NCI-H446 (cell line): Measurements from ENCODE around the gene ACHE.
A peak's percentile ranks its signal among the peaks of the same experiment; 100 is the strongest.
"Not testable (repeated sequence)": the region's sequence is repeated elsewhere in the genome, so short reads cannot be mapped to it uniquely, and the experiment has no call there.

Experiments used
- DNase-seq, 2 experiments: peaks; one replicate each; lab custom pipeline; 2025; lab: John Stamatoyannopoulos, UW

ACHE gene

DNA sequence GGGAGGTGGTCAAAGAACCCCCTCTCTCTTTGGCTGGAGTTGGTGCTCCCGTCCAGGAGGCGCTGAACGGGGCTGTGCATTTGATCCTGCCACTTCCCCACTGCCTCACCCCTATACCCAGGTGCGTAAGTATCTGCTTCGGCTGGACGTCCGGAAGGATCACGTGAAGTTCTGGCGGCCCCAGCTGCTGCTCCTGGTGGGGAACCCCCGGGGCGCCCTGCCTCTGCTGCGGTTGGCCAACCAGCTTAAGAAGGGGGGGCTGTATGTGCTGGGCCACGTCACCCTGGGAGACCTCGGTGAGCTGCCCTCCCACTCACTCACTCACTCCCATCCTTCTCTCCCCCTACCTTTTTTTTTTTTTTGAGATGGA, 34.1 kb downstream of the ACHE start:
- no peak for DNase-seq

DNA sequence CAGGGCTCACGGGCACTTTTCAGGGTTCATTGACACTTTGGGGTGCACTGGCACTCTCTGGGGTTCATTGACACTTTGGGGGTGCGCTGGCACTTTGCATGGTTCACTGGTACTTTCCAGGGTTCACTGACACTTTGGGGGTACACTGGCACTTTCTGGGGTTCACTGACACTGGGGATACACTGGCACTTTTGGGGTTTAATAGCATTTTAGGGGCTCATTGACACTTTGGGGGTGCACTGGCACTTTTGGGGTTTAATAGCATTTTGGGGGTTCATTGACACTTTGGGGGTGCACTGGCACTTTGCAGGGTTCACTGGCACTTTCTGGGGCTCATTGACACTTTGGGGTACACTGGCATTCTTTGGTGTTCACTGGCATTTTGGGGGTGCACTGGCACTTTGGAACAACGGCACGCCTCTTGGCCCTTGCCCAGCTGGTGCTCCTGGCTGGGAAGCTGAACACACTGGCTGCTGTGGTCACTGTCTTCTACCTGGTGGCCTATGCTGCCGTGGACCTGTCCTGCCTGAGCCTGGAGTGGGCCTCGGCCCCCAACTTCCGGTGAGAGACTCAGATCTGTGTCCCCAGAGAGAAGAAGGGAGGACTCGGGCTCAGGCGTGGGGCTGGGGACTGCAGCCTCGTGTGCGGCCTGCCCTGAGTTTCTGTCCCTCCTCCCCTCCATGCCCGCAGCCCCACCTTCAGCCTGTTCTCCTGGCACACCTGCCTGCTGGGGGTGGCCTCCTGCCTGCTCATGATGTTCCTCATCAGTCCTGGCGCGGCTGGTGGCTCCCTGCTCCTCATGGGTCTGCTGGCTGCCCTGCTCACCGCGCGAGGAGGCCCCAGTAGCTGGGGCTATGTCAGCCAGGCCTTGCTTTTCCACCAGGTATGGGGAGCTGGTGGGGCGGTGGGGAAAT, 34.7 kb downstream of the ACHE start:
- DNase-seq = no peak

DNA sequence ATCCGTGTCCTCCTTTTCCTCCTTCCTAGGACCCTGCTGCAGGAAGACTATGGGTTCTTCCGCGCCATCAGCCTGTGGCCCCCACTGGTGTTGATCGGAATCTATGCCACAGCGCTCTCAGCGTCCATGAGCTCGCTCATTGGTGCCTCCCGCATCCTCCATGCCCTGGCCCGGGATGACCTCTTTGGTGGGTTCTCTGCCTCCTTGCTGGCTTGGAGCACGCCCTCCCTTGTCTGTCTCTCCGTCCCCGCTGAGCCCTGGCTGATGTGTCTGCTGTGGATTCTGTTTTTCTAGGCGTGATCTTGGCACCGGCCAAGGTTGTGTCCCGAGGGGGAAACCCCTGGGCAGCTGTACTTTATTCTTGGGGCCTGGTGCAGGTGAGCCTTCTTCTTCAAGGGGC, 35.8 kb downstream of the ACHE start:
- no peak for DNase-seq

DNA sequence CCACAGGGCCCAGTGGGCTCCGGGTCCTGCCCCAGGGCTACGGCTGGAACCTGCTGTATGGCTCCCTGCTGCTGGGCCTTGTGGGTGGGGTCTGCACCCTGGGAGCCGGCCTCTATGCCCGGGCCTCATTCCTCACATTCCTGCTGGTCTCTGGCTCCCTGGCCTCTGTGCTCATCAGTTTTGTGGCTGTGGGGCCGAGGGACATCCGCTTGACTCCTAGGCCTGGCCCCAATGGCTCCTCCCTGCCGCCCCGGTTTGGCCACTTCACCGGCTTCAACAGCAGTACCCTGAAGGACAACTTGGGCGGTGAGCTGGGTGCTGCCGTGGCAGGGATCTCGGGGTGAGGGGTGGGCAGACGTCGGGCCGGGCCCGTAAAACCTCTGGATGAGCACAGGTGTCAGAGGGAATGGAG, 38.8 kb downstream of the ACHE start:
- DNase-seq = no peak

DNA sequence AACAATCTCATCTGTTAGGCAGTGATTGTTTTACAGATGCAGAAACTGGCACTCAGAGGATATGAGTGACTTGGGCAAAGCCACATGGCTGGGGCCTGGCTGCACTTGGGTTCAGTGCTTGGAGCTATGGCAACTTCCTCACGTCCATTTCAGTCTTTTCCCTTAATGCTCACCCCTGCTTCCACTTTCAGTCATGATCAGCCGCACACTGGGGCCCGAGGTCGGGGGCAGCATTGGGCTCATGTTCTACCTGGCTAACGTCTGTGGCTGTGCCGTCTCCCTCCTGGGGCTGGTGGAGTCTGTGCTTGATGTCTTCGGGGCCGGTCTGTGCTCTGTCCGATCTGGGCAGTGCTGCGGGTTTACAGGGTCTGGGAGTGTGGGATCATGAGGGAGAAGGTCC, 40.2 kb downstream of the ACHE start:
- DNase-seq = no peak

DNA sequence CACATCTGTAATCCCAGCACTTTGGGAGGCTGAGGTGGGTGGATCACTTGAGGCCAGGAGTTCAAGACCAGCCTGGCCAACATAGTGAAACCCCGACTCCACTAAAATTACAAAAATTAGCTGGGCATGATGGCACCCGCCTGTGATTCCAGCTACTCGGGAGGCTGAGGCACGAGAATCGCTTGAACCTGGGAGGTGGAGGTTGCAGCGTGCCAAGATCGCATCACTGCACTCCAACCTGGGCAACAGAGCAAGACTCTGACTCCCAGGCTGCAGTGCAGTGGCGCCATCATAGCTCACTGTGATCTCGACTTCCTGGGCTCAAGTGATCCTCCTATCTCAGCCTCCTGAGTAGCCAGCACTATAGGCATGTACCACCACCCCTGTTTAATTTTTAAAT, 40.8 kb downstream of the ACHE start:
- not testable (repeated sequence) for DNase-seq

DNA sequence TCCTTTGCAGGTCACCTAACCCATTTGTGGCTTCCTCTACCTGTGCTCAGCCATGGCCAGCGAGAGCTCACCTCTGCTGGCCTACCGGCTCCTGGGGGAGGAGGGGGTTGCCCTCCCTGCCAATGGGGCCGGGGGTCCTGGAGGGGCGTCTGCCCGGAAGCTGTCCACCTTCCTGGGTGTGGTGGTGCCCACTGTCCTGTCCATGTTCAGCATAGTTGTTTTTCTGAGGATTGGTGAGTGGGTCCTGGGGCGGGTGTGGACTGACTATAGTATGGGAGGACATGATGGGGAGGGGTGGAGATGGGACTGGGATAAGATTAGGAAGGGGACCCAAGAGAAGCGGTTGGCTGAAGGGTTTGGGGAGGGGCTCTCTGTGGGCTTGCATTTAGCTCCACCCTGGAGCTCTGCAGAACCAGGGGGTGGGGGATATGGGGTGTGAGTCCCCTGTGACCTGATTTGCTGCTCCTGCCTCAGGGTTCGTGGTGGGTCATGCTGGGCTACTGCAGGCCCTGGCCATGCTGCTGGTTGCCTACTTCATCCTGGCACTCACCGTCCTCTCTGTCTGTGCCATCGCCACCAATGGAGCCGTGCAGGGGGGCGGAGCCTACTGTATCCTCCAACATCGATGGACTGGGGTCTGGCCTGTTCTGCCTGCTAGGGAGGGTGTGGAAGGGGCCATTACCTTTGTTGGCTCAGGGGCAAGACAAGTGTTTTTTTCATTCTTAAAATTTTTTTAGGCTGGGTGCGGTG, 41.4 kb downstream of the ACHE start:
- DNase-seq = no peak

DNA sequence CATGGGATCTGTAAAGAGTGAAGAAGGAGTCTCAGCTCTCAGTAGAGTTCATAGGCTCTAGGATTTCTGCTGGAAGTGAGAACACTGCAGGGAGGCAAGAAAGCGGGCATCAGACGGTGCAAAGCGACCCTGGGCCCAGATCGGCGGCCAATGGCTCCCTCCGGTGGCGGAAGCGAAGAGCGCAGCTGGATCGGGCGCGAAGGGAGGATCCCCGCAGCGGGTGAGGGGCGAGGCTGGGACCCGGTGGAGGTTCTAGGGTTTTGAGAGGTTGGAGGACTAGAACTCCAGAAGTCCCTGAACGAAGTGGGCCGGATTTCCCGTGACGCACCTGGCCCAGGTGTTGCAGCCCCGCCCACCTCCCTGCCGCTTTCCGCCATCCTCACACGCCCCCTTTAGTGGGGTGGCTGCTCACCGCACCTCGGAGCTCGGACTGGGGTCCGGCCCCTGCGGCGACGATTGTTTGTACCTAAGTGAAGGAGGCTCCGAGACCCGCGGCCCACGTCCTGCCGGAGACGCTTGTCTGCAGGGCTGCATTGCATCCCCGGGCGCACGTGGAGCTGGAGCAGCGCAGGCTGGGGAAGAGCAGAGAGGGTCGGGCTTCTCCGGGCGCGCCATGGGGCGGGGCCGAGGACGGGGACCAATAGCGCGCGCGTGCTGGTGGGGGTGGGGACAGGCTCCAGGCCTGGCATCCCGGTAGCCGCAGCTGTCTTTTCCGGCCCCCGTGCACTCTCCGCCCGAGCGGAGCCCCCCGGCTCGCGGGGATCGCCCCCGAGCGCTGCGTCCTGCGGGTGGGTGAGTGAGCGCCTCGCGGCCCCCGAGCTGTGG, 43.4 kb downstream of the ACHE start, which contains the start of gene SLC12A9:
TSS of gene SLC12A9 (plus strand) at position 666 of the 825 bp plus-strand sequence. CDS start 1,485 bp downstream, outside the sequence.
- DNase-seq = peak; percentile 53 to 88

DNA sequence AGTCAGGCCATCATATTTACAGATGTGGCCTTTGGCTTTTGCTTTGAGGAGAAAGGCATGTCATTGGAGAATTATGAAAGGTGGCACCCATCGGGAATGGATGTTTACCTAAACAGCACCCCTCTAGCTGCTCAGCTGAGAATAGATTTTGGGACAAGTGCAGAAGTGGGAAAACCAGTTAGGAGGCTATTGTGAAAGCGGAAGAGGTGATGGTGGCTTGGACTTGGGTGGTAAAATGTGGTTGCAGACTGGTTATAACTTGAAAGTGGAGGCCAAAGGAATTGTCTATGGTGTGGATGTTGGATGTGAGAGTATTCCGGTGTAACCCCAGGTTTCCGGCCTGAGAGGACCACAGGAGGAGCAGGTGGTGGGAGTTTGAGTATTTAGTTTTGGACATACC, 48.3 kb downstream of the ACHE start:
- no peak for DNase-seq

DNA sequence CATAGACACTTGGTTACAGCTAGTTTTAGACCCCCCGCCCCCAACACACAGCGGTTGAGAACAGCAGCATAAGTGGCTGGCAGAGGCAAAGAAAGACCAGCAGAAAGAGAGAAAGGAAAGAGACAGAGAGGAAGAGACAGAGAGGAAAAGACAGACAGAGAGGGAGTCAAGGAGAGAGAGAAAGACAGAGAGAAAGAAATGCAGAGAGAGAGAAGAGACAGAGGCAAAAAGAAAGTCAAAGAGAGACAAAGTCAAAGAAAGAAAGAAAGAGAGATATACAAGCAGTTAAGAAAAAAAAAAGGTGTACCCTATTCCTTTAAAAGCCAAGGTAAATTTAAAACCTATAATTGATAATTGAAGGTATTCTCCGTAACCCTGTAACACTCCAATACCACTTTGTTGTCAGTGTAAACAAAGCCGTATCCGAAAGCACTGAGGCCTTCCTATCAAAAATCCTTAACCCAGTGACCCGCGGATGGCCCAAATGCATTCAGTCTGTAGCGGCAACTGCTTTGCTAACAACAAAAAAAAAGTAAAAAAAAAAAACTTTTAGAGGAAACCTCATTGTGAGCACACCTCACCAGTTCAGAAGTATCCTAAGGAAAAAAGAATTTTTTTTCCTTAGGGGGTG, 55.1 kb downstream of the ACHE start:
- DNase-seq = no peak
